ENCODE data around the gene CDH24. TPM values are rescaled to one million over a fixed set of nuclear protein-coding genes. Genes with fewer than 3 reads are reported as not detected.

CDH24 gene
- total RNA-seq, 1 experiment from 2014 or later = 8.3 TPM

DNA sequence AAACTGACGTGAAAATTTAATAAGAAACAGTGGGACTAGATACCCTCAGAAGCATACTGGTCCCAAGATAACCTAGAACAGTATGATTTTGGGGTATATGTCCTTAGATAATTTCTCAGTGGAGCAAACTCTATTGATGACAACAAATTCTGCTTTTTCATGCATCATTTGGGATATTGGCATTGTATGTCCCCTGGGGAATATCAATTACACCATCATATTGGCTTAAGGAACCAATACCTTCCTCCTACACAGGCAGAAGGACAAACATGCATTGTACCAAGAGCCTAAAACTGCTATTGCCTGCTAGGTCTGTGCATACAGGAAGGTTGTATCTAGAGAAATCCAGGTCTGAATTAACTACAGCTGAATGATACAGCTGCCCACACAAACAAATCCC, 17.6 kb upstream of the CDH24 start:
- no peak for DNase-seq
- no peaks in the 10 kb centered on the region for H3K27me3 ChIP-seq
- H3K4me3 ChIP-seq = no peak overlapping the region
- no peak overlapping the region for H3K27ac ChIP-seq
- H3K4me1 ChIP-seq = peaks cover 12% of the 10 kb centered on the region
- H3K9me3 ChIP-seq (replicated peaks) = no peaks in the 10 kb centered on the region
- H3K36me3 ChIP-seq = peaks cover 59% of the 10 kb centered on the region

DNA sequence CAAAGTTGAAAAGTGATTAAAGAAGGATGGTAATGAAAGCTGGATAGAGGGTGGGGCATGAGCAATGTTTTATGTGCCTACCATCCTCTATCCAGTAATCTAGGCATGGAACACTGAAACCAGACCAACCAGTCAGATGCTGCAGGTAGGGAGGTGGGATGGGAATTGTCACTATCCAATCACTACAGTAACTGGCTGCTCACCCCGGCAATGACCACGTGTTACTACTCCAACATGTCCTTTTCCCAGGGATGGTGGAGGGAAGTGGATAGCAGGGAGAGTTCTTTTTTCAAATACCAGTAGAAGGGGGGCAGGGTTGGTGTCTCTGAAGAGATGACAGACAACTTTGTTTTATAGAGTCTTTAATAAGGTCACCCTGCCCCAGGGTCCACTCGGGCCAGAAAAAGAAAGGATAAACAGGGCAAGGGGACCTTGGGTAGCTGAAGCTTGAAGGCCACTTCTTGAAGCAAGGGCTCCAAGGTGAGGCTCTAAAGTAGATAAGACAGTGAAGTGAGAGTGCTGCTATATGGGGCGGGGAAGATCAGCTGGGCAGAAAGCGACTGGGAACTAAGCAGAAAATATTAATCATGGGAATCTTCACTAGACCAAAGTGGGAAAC, 14.7 kb upstream of the CDH24 start:
- Histone ChIP-seq H3K9me3 (replicated peaks) (no peaks in the 10 kb centered on the region), H3K4me3 (peak overlapping the region; percentile 84), H3K27ac (peak overlapping the region; percentile 70; the same call in 1 of the 2 replicates), H3K36me3 (peaks cover 50% of the 10 kb centered on the region), H3K4me1 (peaks cover 15% of the 10 kb centered on the region), H3K27me3 (no peaks in the 10 kb centered on the region)
- DNase-seq = no peak

DNA sequence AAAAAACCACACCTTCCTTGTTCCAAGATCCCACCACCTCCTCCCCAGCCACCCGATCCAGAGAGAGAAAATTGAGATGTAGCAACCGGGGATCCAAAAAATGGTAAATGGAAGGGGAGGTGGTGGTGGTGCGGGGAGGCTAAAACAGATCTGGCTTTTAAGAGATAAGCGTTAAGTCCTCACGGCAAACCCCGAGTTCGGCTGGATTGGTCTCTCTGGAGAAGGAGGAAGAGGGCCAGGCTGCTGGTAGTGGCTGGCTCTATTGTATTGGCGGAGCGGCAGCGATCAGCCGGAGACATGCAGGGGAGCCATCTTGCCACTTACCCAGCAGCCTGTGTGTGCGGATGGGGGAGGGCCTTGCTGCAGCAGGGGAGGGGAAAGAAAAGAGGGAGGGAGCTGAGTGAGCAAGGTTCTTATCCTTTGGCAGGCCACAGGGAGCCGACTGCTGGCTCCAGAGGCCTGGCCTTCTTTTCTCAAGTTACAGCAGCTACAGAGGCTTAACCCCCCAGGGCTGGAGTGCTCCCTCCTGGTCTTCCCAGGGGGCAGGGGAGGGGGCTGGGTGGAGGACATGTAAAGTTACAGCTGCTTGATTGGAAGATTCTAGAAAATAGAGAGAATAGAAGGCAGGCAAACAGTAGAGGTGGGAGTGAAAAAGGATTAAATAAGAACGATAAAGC, 14.1 kb upstream of the CDH24 start:
- Histone ChIP-seq H3K36me3 (peaks cover 50% of the 10 kb centered on the region), H3K4me3 (peak overlapping the region; percentile 84), H3K27ac (peak overlapping the region; percentile 70), H3K4me1 (peaks cover 15% of the 10 kb centered on the region), H3K9me3 (replicated peaks) (no peaks in the 10 kb centered on the region), H3K27me3 (no peaks in the 10 kb centered on the region)
- DNase-seq = peak; percentile 94 to 95

DNA sequence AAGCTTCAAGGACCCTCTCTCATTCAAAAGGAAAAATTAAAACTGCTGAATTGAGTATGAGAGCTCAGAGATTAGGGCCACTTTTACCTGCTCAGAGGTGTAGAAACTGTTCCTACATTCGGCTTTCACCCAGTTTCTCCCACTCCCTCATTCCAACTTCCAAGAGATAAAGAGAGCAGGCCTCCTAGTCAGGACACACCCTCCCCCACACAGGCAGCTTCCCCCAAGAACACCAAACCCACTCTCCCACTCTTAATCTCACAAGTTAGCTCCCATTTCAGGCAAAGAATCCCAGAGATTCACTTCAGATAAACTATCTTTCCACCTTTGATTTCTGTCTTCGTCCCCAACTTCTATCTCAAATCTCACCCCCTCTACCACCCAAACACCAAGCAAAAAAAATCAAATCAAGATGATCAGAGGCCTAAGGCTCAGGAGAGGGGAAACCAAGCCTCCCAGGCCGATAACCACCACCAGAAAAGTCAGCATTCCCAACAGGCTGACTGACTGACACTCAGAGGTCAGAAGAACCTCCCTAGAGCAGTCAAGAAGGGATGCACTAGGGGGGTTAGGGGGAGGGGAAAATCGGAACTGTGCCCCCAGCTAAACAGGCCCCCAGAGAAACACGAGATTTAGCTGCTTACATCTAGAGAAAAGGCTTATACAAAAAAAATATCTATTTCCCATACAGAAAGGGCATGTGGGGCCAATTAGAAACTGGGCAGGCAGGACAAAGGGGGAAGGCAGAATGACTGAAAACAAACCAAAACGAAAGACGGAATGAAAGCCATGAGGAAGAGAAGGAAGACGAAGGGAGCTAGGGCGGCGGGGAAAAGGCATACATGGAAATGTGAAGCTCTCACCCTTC, 13.2 kb upstream of the CDH24 start:
- no peaks in the 10 kb centered on the region for H3K27me3 ChIP-seq
- no peak for DNase-seq
- peaks cover 15% of the 10 kb centered on the region for H3K4me1 ChIP-seq
- H3K4me3 ChIP-seq = peak overlapping the region; percentile 84
- no peaks in the 10 kb centered on the region for H3K9me3 ChIP-seq (replicated peaks)
- H3K36me3 ChIP-seq = peaks cover 51% of the 10 kb centered on the region
- peak overlapping the region; percentile 70 for H3K27ac ChIP-seq

GRCh38 chr14:23069413-23069806, 12.1 kb upstream of the CDH24 start:
- Histone ChIP-seq H3K36me3 (peaks cover 52% of the 10 kb centered on the region), H3K27me3 (no peaks in the 10 kb centered on the region), H3K4me3 (no peak overlapping the region), H3K27ac (no peak overlapping the region), H3K9me3 (replicated peaks) (no peaks in the 10 kb centered on the region), H3K4me1 (peaks cover 15% of the 10 kb centered on the region)
- DNase-seq = no peak

DNA sequence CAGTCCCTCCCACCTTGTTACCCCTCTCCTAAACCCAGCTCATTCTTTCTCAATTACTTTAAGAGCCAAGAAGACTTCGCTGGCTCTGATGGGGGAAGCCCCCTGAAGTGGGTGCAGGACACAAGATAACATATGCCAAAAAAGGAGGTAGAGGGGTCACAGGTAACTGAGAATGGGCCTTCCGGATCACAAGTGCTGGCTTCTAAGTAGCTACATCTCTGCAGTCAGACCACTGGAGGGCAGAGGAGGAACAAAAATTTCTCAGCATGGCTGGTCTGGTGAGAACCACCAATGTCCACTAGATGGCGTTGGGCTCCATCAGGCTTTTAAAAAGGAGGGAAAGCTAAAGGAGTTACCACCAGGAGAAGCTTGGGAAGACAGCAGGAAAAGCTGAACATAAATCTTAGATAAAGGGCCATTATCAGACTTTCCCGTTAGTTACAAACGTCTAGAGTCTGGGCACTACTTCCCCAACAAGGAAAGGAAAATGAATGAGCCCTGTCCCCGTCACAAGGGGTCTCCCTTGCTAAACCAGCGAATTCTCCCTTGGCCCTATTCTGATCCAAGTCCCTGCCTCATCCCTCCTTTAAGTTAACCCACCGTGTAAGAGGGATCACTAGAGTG, 11.6 kb upstream of the CDH24 start:
- H3K36me3 ChIP-seq = peaks cover 57% of the 10 kb centered on the region
- peak; percentile 83 to 96 for DNase-seq
- H3K27me3 ChIP-seq = no peaks in the 10 kb centered on the region
- peaks cover 15% of the 10 kb centered on the region for H3K4me1 ChIP-seq
- H3K27ac ChIP-seq = no peak overlapping the region
- no peaks in the 10 kb centered on the region for H3K9me3 ChIP-seq (replicated peaks)
- H3K4me3 ChIP-seq = no peak overlapping the region

DNA sequence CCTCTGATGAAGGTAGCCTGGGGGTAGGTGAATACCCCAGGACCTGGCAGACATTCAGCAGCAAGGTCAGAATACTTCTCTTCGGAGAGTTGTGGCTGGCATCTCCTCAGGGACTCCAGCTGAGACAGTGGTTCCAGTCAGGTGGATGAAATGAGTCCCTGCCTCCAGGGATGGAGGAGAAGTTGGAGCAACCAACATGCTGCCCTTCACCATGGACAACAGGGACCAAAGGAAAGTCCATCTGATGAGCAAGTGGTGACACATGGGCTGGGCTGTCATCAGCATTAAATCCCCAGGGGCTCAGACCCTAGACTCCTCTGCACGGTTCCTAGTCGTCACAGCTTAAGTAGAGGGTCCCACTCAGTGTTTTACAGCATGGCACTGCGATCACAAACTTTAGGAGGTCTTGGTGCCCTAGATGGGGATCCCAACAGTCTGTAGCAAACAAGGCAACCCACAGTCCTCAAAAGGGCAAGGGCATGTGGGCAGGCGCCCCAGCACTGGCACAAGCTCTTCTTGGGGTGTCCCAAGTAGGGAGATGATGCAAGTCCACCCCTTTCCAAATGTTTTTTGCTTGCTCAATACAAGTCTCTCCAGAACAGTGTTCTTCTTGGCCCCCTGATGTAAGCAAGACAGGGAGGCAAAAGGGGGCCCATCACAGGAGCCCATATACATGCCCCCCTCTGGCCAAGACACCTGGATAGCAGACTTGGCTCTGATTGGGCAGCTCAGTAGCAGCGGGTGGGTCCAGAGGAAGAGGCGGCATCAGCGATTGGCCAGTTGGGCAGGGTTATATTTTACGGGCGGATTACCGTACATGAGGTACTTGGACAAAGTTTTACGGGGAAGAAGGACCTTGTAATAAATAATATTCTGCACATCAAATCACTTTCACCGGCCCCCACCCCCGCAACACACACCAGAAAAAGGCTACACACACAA, 10.8 kb upstream of the CDH24 start:
- Histone ChIP-seq H3K27ac (no peak overlapping the region), H3K4me1 (peaks cover 15% of the 10 kb centered on the region), H3K27me3 (no peaks in the 10 kb centered on the region), H3K9me3 (replicated peaks) (no peaks in the 10 kb centered on the region), H3K4me3 (no peak overlapping the region), H3K36me3 (peaks cover 63% of the 10 kb centered on the region)
- DNase-seq = no peak

- Histone ChIP-seq H3K4me1 (peaks cover 15% of the 10 kb centered on the region), H3K27me3 (no peaks in the 10 kb centered on the region), H3K9me3 (replicated peaks) (no peaks in the 10 kb centered on the region), H3K36me3 (peaks cover 67% of the 10 kb centered on the region), H3K4me3 (no peak overlapping the region), H3K27ac (no peak overlapping the region)
- no peak for DNase-seq
Observed at GRCh38 chr14:23066855-23067744, 9.8 kb upstream of the CDH24 start.

GRCh38 chr14:23066368-23066767, 9.0 kb upstream of the CDH24 start:
- no peak overlapping the region for H3K4me3 ChIP-seq
- no peak for DNase-seq
- no peak overlapping the region for H3K27ac ChIP-seq
- peaks cover 10% of the 10 kb centered on the region for H3K4me1 ChIP-seq
- H3K36me3 ChIP-seq = peaks cover 72% of the 10 kb centered on the region
- no peaks in the 10 kb centered on the region for H3K9me3 ChIP-seq (replicated peaks)
- no peaks in the 10 kb centered on the region for H3K27me3 ChIP-seq

- DNase-seq = no peak
- peaks cover 7% of the 10 kb centered on the region for H3K4me1 ChIP-seq
- no peak overlapping the region for H3K27ac ChIP-seq
- no peaks in the 10 kb centered on the region for H3K9me3 ChIP-seq (replicated peaks)
- H3K27me3 ChIP-seq = no peaks in the 10 kb centered on the region
- H3K36me3 ChIP-seq = peaks cover 86% of the 10 kb centered on the region
- no peak overlapping the region for H3K4me3 ChIP-seq
Observed at GRCh38 chr14:23063601-23064000, 6.3 kb upstream of the CDH24 start.

DNA sequence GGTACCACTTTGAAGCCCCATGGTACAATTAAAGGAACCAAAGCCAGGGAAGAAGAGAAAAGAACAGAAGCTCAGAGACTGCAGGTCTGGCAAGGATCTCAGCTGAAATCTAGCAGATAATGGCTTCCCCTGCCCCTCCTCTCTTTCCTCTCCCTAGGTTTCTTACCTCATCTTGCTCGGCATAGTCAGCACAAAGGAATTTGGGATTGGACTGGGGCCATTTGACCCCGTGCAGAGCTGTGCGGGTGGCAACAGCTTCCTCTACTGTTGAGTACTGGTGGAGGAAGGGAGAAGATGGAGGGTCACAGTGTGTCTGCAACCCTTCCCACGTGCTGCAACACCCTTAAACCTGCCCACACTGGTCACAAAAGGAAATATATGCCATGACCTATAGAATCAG, 4.7 kb upstream of the CDH24 start:
- H3K27me3 ChIP-seq = no peaks in the 10 kb centered on the region
- H3K27ac ChIP-seq = no peak overlapping the region; the same call in 1 of the 2 replicates
- H3K4me3 ChIP-seq = no peak overlapping the region
- DNase-seq = peak; percentile 76 to 81
- peaks cover 7% of the 10 kb centered on the region for H3K4me1 ChIP-seq
- peaks cover 72% of the 10 kb centered on the region for H3K36me3 ChIP-seq
- no peaks in the 10 kb centered on the region for H3K9me3 ChIP-seq (replicated peaks)

- peaks cover 10% of the 10 kb centered on the region for H3K4me1 ChIP-seq
- no peak overlapping the region for H3K4me3 ChIP-seq
- no peak overlapping the region for H3K27ac ChIP-seq
- no peak for DNase-seq
- H3K9me3 ChIP-seq (replicated peaks) = no peaks in the 10 kb centered on the region
- H3K36me3 ChIP-seq = peaks cover 59% of the 10 kb centered on the region
- no peaks in the 10 kb centered on the region for H3K27me3 ChIP-seq
Observed at GRCh38 chr14:23060536-23061260, 3.4 kb upstream of the CDH24 start.

All from SJCRH30 (cell line).